MM.1S (cell line): Measurements from ENCODE around the gene ZNHIT6.

ENCODE experiments used
- EZH2phosphoT487 ChIP-seq: fragments of 300-600 bp; sonication (generic); IDR thresholded peaks from 2 replicates; pipeline ENCODE4 v1.6.1; 2018; ENCODE audit warnings: antibody characterized with exemption, low read length
- TF ChIP-seq, protein P1 (sequence below): fragments of 300-600 bp; sonication (generic); IDR thresholded peaks from 2 replicates; pipeline ENCODE4 v1.5.1; 2016; ENCODE audit warnings: antibody characterized with exemption, low read length, mixed read lengths

DNA sequence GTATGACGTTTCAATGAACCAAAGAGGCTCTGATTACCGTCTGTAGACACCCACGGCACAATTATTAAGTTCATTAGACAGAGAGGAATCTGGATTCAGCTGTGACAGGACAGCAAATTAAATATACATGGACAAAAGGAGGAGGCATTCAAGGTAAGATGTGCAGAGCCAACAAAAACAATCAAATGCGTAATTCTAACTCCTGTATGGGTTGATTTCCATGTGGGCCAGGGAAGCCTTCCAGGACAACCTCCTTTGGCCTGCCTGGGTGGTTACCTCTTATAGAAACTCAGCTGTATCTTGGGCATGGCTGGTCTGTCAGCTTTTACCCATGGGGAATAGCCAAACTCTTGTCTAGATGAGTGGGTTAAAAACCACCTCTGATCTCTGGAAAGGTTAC, 83.9 kb downstream of the ZNHIT6 start:
- TF ChIP-seq EZH2phosphoT487 = no peak
- TF ChIP-seq, protein P1, sequence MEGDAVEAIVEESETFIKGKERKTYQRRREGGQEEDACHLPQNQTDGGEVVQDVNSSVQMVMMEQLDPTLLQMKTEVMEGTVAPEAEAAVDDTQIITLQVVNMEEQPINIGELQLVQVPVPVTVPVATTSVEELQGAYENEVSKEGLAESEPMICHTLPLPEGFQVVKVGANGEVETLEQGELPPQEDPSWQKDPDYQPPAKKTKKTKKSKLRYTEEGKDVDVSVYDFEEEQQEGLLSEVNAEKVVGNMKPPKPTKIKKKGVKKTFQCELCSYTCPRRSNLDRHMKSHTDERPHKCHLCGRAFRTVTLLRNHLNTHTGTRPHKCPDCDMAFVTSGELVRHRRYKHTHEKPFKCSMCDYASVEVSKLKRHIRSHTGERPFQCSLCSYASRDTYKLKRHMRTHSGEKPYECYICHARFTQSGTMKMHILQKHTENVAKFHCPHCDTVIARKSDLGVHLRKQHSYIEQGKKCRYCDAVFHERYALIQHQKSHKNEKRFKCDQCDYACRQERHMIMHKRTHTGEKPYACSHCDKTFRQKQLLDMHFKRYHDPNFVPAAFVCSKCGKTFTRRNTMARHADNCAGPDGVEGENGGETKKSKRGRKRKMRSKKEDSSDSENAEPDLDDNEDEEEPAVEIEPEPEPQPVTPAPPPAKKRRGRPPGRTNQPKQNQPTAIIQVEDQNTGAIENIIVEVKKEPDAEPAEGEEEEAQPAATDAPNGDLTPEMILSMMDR = no peak
